HG03045 (cell line): ENCODE data around the gene FGFR3.
A peak's percentile ranks its signal among the peaks of the same experiment; 100 is the strongest.
"Not testable (repeated sequence)": the region's sequence is repeated elsewhere in the genome, so short reads cannot be mapped to it uniquely, and the experiment has no call there.

Experiments
- ATAC-seq: cut with Tn5 transposase; IDR thresholded peaks from one replicate; pipeline ENCODE4 v1.9.1; 2021; ENCODE audit warnings: mild to moderate bottlenecking, moderate library complexity; ENCODE audit not compliant: unreplicated experiment

The FGFR3 gene

DNA sequence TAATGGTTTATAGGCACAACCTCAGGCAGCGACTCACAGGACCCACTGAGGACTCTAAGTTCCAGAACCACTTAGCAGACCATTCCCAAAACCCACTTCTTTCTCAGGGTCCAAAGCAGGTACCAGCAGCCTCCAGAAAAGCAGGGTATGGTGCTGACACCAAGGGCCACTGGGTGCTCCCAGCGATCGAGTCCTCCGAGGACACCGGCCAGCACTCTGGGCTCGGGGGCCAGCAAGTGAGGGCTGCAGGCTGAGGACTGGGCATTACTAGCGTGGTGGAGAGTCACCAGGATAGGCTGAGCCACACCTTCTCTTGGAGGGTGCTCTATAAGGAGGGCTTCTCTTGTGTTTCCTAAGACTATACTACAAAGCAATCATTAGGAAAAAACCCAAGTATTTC lies 43.6 kb downstream of the FGFR3 start:
- no peak for ATAC-seq

DNA sequence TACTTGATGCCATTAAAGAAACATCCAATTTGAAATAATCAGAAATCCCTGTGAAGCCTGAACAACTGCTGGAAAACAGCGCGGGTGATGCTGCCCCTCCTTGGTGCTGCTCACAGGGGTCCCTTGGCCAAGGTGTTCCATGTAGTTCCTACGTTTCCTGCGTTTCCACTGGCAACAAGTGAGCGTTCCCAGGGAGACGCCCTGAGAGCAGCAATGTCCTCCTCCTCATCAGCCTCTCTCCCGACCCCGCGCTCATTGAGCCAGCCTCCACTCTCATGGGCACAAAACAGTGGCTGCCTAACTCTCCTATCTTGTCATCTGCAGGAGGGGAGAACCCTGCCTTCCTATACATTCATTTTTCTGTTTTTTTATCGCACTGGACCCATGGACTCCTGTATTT lies 44.0 kb downstream of the FGFR3 start:
- ATAC-seq = no peak

DNA sequence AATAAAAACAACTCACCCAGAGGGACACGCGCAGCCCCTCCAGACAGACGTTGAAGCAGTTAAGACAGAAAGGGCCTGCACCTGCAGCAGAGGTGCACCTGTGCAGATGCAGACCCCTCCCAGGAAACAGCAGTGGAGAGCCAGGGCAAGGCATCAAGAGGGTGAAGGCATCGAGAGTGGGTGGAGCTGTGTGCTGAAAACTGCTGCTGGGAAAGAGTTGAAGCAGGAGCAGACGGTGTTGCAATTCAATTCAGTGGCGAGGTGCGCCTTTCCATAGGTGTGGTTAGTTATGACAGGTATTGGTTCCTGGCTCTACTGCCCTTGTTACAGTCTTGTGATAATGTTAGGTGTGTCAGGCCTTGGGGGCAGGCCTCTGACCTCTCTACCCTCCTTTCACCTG lies 46.2 kb downstream of the FGFR3 start:
- no peak for ATAC-seq

DNA sequence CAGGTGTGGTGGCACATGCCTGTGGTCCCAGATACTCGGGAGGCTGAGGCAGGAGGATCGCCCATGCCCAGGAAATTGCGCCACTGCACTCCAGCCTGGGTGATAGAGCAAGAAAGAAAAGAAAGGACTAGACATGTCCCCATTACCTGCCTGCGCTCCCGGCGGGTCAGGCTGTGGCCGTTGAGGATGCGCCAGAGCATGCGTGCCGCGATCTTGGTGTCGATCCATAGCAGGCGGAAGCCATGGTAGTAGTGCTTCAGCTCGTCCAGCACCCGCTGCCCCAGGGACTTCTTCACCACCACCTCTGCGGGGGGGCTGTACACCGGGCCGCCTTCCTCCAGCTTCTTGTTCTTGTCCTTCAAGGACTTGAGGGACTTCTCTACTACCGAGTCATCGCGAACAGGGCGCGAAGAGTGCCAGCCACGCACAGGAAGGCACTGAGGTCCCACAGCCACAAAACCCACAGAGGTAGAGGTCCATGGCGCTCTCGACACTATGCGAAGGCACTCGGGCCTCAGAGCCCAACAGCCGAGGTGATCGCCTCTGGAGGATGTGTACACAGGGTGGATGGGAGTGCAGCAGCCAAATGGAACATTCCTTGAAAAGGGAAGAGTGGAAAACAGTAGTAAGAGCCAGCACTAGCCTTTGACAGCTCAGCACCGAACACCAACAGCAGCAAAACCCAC lies 48.3 kb downstream of the FGFR3 start:
- no peak for ATAC-seq

DNA sequence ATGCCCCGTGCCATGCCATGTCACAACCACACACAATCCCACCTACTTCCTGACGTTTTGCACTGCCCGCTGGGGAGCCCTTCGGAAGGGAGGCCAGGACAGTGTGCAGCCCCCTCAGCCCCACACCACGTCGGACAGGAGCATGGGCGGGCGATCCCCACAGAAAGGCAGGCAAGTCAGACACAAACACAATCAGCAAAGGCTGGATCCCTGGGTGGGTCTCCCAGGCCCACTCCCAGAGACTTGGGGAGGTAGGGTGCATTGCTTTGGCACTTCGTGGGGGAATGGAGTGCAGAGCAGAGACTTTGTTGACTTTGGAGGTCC lies 48.8 kb downstream of the FGFR3 start:
- ATAC-seq = no peak

DNA sequence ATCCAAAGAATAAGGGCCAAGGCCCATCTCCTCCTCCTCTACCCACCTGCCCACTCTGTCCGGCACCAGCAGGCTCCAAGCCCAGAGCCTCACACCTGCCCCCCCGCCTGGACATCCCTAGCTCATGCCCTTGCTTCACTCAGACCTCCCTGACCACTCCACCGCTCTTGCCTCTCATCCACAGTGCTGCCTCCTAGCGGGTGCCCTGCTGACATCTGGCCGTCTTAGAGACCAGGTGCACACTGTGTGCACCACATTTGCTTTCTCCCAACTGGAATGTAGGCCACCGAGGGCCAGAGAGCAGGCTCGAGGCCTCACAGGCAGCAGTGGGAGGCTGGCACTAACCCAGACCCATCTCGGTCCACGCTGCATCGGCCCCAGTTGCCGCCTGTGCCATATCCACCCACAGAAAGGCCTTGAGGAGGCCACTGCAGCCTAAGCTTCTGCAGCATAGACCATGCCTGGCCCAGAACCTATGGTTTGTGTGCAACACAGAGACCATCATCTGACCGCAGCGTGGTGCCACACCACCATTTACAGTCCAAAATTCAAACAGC lies 49.3 kb downstream of the FGFR3 start:
- ATAC-seq = no peak

DNA sequence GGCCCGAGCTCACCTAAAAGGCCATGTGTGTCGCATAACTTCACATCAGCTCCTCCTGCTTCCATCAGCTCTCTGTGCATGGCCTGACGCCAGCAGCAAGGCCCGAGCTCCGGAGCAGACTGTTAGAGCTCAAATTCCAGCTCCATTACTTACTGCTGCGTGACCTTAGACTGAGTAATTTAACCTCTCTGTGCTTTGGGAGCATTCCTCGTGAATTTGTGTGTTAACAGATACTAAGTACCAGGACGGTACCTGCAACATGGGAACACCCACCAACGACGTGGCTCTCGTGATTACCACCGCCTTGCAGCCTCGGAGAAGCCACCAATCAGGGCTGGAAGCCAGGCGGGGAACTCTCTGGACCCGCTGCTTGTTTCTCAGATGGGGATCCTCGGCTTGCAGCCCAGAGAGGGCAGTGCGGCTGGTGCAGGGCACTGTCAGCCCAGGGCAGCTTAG lies 49.9 kb downstream of the FGFR3 start:
- ATAC-seq = no peak

DNA sequence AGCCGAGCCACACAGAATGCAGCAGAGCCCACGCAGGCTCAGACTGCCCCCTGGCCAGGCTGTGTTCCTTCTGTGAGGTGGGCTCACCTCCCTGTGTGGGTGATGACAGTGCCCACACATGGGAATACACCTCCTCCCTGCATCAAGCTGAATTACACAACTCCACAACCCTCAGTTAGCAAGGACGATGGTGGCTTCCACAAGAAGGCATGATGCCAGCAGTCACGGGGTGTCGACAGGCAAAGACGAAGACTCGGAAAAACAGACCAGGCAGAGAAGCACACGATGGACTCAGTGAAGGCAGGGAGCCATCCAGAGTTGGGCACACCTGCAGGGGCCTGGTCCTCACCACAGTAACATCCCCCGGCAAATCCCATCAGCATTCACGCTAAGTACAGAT lies 50.8 kb downstream of the FGFR3 start:
- ATAC-seq = no peak

DNA sequence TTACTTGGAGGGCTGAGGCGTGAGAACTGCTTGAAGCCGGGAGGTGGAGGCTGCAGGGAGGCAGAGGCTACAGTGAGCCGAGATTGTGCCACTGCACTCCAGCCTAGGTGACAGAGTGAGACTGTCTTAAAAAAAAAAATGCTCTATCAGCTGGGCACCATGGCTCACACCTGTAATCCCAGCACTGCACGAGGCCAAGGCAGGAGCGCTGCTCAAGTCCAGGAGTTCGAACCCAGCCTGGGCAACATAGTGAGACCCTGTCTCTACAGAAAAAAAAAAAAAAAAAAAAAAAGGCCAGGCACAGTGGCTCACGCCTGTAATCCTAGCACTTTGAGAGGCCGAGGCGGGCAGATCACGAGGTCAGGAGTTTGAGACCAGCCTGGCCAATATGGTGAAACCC lies 51.5 kb downstream of the FGFR3 start:
- ATAC-seq = not testable (repeated sequence)

DNA sequence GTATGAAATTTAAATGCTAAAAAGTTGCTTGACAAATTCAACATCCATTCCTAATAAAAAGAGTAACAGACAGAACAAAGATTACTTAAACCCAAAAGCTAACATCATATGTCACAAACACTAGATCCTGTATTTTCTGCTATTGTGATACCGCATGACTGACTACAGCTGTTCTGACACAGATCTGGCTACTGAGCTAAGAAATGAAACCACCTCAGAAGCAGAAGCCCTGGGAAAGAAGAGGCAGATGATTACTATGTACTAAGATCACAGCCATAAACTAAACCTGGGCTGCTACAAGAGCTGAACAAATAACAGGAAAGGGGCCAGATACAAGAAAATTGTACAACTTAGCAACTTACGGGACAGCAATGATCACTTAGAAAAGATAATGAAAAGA lies 53.5 kb downstream of the FGFR3 start:
- ATAC-seq = no peak

DNA sequence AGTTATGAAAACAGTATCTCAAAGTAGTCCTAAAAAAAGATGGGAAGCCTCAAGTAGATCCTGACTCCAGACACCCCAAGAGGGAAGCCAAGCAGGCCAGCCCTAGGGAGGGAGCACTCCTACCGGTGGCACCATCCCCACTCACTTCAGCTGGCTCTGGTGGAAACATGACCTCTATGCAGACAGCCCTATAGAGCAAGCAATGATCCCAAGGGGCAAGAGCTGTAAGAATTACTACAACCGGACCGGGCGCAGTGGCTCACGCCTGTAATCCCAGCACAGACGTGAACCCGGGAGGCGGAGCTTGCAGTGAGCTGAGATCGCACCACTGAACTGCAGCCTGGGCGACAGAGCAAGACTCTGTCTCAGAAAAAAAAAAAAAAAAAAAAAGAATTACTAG lies 57.2 kb downstream of the FGFR3 start:
- ATAC-seq = no peak

DNA sequence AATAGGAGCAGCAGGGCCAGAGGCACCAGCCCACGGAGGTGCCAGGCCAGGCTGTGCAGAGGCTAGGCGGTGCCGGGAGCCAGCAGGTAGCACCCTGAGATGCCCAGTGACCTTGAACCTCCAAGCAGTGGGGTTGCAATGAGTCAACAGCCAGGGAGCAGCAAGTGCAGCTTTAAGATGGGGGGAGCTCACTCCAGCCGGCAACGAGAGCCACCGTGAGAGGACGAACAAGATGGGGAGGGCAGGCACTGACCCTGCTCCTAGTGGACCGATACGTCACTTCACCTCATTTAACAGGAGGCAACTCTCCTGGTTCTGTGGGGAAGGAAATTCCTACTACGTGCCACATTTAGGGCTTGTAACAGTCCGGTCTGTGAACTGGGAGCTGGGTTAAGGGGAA lies 58.1 kb downstream of the FGFR3 start:
- ATAC-seq = no peak

DNA sequence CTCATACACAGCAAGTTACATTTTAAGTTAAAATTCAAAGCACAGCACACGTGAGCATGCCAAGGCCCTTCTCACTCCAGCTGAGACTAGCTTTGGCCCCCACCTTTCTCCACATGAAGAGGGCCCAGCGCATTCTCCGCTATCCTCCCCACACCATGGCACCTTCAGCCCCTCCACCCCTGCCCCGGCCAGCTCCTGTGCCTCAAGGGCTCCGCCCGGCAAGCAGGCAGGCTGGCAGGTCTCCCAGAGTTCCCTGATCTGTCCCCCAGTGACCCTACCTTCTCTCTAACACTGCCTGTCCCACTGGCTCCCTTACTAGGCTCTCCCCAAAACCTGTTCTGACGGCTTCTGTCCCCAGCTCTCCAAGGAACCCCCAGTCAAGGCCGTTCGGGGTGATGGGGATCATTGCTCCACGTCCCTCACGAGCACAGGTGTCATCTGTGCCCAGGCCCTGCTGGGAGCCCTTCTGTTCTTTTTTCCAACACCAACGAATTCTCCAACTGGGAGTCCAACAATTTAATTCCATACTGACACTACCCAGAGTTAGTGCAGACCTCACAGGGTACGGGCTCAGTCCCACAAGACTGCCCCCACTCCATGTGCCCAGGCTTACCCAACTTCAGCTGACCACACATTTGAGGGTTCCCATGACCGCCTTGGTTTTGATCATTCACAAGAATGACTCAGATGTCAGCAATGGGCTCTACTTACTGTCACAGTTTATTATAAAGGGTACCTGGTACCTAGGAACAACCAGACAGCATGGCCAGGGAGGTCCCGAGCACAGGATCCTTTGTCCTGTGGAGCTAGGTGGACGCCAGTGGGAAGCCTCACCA lies 58.7 kb downstream of the FGFR3 start:
- ATAC-seq = no peak

DNA sequence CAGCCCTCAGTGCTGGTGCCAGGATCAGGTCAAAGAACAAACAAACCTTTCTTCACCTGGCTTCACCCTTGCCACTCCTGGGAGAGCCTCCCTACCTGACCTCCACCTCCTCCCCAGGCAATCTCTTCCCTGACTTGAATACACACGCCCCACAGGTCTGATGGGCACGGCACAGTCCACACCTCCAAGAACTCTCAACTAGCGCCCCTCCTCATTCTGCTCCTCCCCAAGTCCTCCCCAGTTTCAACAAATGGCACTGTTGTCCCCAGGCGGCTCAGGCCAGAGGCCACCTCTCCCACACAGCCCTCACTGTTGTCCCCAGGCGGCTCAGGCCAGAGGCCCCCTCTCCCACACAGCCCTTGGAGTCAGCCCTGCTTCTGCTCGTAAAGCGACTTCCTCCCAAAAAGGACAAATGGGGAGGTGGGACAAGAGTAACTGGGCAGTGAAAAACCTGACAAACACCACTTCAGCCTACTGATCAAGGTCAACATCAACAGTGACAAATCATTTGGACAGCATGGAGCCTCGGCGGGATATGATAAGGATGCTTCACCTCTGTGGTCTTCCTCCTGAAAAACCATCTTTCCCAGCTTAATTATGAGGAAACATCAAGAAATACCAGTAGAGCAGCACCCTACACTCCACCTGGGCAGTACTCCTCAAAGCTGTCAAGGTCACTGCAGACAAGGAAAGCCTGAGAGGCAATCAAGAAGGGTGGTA lies 60.0 kb downstream of the FGFR3 start:
- ATAC-seq = no peak

DNA sequence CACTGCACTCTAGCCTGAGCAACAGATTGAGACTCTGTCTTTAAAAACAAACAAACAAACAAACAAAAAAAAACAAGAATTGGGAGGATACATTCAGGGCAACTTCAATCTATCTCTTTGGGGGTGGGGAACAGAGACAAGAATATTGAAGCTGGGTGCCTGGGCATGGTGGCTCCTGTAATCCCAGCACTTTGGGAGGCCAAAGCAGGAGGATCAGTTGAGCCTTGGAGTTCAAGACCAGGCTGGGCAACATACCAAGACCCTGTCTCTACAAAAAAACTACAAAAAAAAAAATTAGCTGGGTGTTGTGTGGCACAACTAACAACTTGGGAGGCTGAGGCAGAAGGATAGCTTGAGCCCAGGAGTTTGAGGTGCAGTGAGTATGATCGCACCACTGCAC lies 61.7 kb downstream of the FGFR3 start:
- no peak for ATAC-seq

DNA sequence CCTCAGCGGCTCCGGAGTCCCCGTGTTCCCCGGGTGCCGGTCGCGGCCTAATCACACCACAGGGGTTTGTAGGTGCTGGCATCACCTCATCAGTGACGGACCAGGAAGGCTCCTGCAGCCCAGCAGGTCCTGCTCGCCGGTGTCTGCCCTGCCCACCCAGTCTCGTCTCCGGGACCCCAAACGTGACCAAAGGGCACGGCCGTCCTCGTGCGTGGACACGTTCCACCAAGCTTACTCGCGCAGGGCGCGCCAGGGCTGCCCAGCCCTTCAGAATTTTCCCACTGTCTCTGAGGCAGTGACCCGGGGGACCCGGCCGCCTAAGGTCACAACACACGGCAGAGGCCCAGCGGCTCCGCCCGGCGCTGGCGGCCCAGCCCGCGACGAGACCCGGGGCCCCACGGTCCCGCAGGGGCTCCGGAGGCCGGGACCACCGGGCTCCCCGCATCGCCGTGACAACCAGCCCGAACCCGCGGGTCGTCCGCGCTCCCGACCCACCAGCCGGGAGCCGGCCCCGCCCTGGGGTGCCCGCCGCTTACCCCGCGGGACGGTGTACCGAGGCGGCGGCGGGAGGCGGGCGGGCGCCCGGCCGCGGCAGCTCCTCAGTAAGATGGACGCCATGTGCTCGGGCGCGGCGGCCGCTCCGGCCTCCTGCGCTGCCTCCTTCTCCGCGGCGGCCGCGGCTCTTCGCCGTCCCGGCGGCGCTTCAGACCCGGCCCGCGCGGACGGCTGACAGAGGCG lies 62.4 kb downstream of the FGFR3 start:
- peak; percentile 4 for ATAC-seq

DNA sequence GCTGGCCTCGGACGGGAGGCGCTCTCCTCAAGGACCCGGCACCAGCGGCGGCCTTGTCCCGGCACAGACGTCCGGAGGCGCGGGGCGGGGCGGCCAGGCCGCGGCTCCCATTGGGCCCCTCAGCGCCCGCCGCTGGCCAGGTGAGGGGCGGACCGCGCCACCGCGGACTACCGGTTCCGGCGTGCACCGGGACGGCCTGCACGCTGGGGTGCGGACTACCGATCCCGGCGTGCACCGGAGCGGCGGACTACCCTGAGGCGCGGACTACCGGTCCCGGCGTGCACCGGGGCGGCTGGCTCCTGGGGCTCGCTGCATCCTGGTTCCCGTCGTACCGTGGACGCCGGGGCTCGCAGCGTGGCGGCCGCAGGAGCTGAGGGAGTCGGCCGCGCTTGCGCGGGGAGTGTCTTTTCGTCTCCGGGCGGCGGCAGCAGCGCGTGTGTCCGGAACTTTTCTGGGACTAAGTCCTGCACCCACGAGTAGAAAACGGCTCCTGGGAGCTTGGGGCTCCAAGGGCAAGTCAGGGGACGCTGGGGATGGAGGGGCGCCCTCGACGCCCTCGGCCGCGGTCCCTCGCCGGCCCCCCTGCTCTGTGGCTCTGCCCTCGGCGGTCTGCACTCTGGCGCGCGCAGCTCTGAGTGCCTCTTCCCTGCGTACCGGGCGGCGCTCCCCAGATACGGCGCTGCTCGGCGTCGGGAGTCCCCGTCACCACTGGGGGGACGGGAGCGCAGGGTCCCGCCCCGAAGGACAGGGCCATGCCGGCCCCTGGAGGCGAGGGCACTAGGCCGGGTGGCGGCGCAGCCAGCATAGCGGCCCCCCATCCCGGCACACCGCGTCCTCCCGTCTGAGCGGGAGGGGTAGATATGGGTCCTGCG lies 63.2 kb downstream of the FGFR3 start, which contains the start of gene LETM1:
Gene LETM1 (minus strand): TSS at position 86 of the 872 bp plus-strand sequence. CDS start 206 bp downstream, outside the sequence.
- peak; percentile 84 for ATAC-seq

DNA sequence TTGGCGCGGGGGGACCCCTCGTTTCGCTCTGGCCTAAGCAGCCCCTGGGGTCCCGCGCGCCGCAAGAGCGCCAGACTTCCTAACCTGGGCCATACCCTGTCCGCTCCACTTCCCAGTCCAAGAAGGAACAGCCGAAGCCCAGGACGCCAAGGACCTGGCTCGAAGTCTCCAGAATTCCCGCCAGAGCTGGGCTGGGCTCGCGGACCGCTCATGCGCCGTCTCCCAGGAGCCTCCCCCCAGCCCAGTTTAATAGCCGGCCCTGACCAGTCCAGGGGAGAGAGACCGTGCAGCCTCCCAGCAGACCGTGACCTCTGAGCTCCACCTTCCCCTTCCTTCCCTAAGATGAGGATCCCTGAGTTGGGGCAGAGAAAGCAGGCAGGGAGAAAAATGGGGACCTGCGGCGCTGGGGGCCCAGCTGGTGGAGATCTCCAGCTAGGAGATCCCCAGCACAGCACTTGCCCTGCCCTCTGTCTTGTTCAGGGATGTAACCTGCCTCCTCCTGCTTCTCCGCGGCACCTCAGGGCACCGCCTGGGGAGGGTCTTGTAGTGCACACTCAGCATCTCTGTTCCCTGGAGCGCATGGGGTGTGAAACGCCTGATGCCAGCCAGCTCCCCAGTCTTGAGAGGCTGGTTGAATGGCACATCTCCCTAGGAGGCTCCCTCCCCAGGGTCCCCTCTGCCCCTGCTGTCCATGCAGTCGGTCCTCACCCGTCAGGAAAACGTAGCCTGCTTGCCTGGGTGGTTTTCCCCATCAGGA lies 64.0 kb downstream of the FGFR3 start:
- no peak for ATAC-seq

DNA sequence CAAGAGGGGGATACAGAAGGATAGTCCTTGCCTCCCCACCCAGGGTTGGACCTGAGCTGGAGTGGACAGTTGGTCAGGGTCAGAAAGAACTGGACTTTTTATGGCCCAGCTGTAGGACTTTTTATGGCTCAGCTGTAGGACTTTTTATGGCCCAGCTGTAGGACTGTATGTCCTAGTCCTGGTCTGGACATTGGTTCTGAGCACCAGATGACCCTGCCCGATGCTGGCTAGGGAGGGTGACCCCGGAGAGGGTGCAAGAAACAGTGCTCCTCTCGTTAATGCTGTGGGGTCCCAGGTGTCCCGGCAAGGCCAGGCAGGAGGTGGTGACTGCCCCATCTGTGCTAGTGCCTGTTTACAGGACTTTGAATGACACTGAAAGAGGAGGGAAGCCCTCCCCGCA lies 64.8 kb downstream of the FGFR3 start:
- ATAC-seq = no peak
